Lower lobe of right lung (tissue), 2 donors: ENCODE measurements around the gene KLHL11. TPM values are rescaled to one million over a fixed set of nuclear protein-coding genes. Genes with fewer than 3 reads are reported as not detected.

Experiments used
- ATAC-seq, 2 donors: fragments of 200-7000 bp; cut with Tn5 transposase; one replicate each; pipeline ENCODE4 v1.9.1; 2020 to 2022; ENCODE audit warnings: mild to moderate bottlenecking in 2 of 2, moderate library complexity in 2 of 2
- DNase-seq: peaks from one replicate; pipeline ENCODE4 v3.0.0-alpha.2; 2020
- H3K27ac ChIP-seq: fragments of 200-600 bp; one replicate; pipeline ENCODE4 v1.8.0; 2022
- H3K27me3 ChIP-seq: fragments of 200-600 bp; one replicate; pipeline ENCODE4 v1.8.0; 2022; ENCODE audit warnings: low read depth
- H3K36me3 ChIP-seq: fragments of 200-600 bp; one replicate; pipeline ENCODE4 v1.8.0; 2022; ENCODE audit warnings: mild to moderate bottlenecking
- H3K4me1 ChIP-seq: fragments of 200-600 bp; one replicate; pipeline ENCODE4 v1.8.0; 2022
- H3K4me3 ChIP-seq: fragments of 200-600 bp; one replicate; pipeline ENCODE4 v1.8.0; 2022; ENCODE audit warnings: mild to moderate bottlenecking
- H3K9me3 ChIP-seq: fragments of 200-600 bp; one replicate; pipeline ENCODE4 v1.8.0; 2022
- CTCF ChIP-seq: fragments of 200-600 bp; IDR thresholded peaks from one replicate; pipeline ENCODE4 v1.8.0; 2022; ENCODE audit warnings: antibody characterized with exemption, mild to moderate bottlenecking
- intact Hi-C: fragments of 100-400 bp; cut with DNase I; formaldehyde crosslinking; loops from one replicate; pipeline ENCODE4 v1.11.0; 2022
- total RNA-seq: library from RNA; stranded (reverse); fragmentation: NEBNext Ultra II Directional; extraction: Animal tissue kit (Norgen Biotek cat#: 25700); gene quantifications from one replicate; pipeline ENCODE4 v1.2.1, GENCODE V29; 2021
- donor health status: DM: no; HTN: yes; CAD: no; lungs with severe emphysema.

Gene KLHL11
- total RNA-seq, 1 donor from 2014 or later: 12.3 TPM

GRCh38 chr17:41810659-41811548 is 54.3 kb downstream of the KLHL11 start:
- DNase-seq (peak; percentile 58), ATAC-seq (peak; percentile 41 to 55)
- no peaks in the 10 kb centered on the region for H3K9me3 ChIP-seq
- peaks cover 27% of the 10 kb centered on the region for H3K4me1 ChIP-seq
- intact Hi-C loops: no loop called here
- no peaks in the 10 kb centered on the region for H3K27me3 ChIP-seq
- peak overlapping the region; percentile 84 for H3K4me3 ChIP-seq
- no peaks in the 10 kb centered on the region for H3K36me3 ChIP-seq
- no peak for TF ChIP-seq CTCF
- H3K27ac ChIP-seq: peak overlapping the region; percentile 73

- Histone ChIP-seq H3K27me3 (no peaks in the 10 kb centered on the region), H3K4me3 (no peak overlapping the region), H3K4me1 (peaks cover 20% of the 10 kb centered on the region), H3K9me3 (no peaks in the 10 kb centered on the region), H3K27ac (no peak overlapping the region), H3K36me3 (no peaks in the 10 kb centered on the region)
- ATAC-seq (no peak), DNase-seq (no peak)
- intact Hi-C loops: no loop called here
- TF ChIP-seq CTCF: no peak
These were observed 58.4 kb downstream of the KLHL11 start for GRCh38 chr17:41806685-41807445.

Other genes starting within 250 kb of the KLHL11 start
- gene KRT17, start 240.8 kb downstream of the KLHL11 start, total RNA-seq: 2.6 TPM
- 943 TPM for gene EIF1, start 176.5 kb downstream of the KLHL11 start, total RNA-seq
- not detected for gene GAST, start 153.1 kb downstream of the KLHL11 start, total RNA-seq
- gene HAP1, start 130.8 kb downstream of the KLHL11 start, total RNA-seq: 0.62 TPM
- 92.5 TPM for gene JUP, start 78.7 kb downstream of the KLHL11 start, total RNA-seq
- gene P3H4, start 53.5 kb downstream of the KLHL11 start, total RNA-seq: 9.2 TPM
- gene FKBP10, start 52.4 kb downstream of the KLHL11 start, total RNA-seq: 27.4 TPM
- 32.0 TPM for gene NT5C3B, start 29.2 kb downstream of the KLHL11 start, total RNA-seq
- 0.50 TPM for gene KLHL10, start 27.6 kb downstream of the KLHL11 start, total RNA-seq
- 105 TPM for gene ACLY, start 53.5 kb upstream of the KLHL11 start, total RNA-seq
- gene ODAD4, start 65.2 kb upstream of the KLHL11 start, total RNA-seq: 5.4 TPM
- 46.3 TPM for gene CNP, start 101.4 kb upstream of the KLHL11 start, total RNA-seq
- gene DNAJC7, start 152.0 kb upstream of the KLHL11 start, total RNA-seq: 82.0 TPM
- gene NKIRAS2, start 154.7 kb upstream of the KLHL11 start, total RNA-seq: 27.1 TPM
- gene C17orf113, start 185.2 kb upstream of the KLHL11 start, total RNA-seq: 0.89 TPM
- gene ZNF385C, start 233.1 kb upstream of the KLHL11 start, total RNA-seq: 1.2 TPM
- 40.4 TPM for gene DHX58, start 247.3 kb upstream of the KLHL11 start, total RNA-seq